Limb (tissue), 2 donors: Measurements from ENCODE around the gene SART3.
A peak's percentile ranks its signal among the peaks of the same experiment; 100 is the strongest.

ENCODE experiments used
- DNase-seq, 2 donors: peaks; one replicate each; pipeline ENCODE4 v3.0.0-alpha.2; 2016; ENCODE audit errors: extremely low spot score in 2 of 2

The SART3 gene

DNA sequence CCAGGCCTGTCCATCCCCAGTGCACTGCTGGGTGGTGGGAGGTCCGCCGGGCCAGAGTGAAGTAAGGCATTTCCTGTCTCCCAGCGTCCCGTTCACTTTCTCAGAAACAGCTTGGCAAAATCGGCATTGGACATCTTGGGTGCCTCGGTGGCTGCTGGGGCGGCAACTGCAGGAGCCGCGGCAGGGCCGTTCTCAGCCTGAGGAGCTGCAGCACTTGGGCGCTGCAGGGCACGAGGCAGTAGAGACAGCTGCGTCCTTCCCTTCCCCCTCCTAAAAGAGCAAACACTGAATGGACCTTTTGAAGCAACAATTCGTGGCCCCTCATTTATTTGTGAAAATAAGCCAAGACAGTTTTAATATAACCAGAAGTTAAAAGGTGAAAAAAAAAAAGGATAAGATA lies 37.6 kb downstream of the SART3 start:
- no peak for DNase-seq

GRCh38 chr12:108519558-108519957 lies 41.4 kb downstream of the SART3 start:
- no peak for DNase-seq

DNA sequence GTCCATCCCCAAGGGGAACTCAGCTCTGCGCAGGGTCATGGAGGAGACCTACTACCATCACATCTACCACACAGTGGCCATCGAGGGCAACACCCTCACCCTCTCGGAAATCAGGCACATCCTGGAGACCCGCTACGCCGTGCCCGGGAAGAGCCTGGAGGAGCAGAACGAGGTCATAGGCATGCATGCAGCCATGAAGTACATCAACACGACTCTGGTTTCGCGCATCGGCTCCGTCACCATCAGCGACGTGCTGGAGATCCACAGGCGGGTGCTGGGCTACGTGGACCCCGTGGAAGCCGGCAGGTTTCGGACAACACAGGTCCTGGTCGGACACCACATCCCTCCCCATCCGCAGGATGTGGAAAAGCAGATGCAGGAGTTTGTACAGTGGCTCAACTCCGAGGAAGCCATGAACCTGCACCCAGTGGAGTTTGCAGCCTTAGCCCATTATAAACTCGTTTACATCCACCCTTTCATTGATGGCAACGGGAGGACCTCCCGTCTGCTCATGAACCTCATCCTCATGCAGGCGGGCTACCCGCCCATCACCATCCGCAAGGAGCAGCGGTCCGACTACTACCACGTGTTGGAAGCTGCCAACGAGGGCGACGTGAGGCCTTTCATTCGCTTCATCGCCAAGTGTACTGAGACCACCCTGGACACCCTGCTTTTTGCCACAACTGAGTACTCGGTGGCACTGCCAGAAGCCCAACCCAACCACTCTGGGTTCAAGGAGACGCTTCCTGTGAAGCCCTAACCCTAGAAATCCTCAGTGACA lies 42.1 kb downstream of the SART3 start:
- DNase-seq: no peak

- no peak for DNase-seq
These were observed 42.8 kb downstream of the SART3 start for GRCh38 chr12:108518101-108518715.

- DNase-seq: no peak
These were observed 43.5 kb downstream of the SART3 start for GRCh38 chr12:108517288-108518100.

GRCh38 chr12:108516511-108517275 lies 44.3 kb downstream of the SART3 start:
- DNase-seq: no peak

DNA sequence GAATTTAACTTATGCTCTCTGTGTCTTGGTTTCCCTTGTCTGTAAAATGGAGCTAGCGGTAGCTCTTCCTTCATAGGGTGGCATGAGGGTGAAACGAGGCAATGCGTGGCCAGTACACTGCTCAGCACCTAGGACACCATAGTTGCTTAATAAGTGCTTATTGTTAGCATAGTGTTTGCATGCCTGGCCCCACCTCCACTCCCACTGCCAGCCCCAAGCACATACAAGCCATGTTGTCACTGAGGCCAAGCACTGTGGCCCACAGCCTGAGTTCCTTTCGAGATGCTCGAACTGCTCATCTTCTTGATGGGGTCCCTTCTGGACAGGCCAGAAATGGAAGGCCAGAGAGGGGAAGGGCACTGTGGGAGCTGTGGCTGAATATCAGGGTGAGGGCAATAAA lies 45.1 kb downstream of the SART3 start:
- DNase-seq: no peak

DNA sequence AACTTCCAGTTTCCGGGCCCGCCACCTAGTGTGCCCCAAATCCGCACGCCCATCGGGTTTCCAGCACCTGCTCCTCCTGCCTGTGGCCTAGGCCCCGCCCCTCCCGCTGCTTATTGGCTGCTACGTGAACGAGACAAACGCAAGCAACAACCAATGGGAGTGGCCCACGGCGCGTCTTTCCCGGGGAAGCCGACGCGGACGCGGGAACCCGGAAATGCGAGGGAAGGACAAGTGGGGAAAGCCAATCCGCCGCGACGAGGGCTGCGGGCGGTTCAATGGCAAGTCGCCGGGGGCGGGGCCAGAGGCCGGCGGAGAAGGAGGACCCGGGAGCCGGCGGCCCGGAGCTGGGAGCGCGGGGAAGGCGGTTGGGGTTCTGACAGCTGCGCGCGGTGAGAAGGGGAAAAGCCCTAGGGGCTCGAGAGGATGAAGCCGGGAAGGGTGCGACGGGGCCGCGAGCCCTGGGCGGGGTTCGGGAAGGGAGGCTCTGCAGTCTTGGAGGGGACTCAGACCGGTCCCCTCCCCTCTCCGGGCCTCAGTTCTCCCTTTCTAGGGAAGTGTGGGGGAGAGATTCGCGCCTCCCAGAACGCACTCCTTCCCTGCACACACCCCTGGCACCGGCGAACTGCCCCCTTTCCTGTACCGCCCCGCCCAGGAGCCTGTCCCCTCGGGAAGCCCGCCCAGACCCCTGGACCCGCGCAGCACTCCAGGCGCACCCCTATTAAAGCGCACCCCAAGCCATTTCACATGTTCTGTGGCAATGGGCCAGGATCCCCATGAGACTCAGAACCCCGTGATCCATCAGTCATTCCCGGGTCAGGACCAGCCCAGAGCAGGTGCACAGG lies 45.8 kb downstream of the SART3 start, which contains the start of gene FICD:
FICD (plus strand) TSS at position 305 of the 842 bp plus-strand sequence. CDS start 1,696 bp downstream, outside the sequence.
- peak; percentile 99 for DNase-seq

DNA sequence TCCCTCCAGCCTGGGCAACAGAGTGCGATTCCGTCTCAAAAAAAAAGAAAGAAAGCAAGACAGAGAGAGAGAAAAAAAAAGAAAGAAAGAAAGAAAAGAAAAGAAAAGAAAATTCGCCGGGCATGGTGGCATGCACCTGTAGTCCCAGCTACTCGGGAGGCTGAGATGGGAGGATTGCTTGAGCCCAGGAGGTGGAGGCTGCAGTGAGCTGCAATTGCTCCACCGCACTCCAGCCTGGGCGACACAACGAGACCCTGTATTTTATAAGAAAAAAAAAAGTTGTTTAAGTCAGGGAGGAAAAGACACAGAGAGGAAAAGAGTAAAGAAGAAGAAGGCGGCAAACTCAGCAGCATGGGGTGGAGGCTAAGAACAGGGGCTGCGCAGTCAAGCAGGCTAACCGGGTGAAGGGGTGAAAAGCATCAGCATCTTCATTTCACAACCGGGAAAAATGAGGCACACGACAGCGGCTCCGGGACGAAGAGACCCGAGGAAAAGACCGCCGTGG lies 46.5 kb downstream of the SART3 start:
- no peak for DNase-seq

DNA sequence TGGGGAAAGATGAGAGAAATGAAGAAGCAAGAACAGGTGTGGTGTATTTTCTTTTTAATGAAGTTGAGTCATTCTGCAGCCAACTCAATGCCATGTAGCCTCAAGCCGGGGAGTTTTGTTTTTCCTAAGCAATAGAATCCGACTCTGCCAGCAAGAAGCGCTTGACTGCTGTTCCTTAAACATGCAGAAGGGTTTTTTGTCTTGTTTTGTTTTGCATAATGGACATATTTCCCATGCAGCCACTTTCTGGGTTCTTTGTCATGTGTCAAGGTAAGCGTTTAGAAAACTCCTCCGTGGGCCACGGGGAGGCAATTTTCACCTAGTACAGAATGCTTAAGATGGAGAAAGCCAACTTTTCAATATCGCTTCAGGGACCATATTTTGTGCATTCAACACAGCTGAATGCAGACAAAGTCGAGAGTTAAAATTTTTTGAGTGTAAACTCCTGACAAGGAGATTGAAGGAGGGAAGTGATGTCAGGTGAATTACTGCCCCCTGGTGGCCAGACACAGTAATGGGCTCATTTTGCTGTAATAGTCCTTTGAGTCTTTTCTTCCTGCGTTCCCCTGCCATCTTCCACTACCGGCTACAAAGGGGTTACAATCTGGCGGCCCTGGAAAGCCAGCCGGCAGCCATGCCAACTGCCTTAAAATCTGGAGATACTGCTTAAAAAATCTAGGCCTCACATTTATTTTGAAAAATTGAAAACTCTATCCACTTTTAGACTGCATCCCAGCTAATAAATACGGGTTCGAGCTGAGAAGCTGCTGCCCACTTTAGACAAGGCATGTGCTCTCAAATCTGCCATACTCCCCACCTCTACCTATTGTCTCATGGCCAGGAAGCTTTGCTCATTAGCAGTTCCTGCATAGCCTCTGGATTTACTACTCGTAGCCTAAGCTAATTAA lies 49.1 kb downstream of the SART3 start:
- DNase-seq: peak; percentile 74 to 85

DNA sequence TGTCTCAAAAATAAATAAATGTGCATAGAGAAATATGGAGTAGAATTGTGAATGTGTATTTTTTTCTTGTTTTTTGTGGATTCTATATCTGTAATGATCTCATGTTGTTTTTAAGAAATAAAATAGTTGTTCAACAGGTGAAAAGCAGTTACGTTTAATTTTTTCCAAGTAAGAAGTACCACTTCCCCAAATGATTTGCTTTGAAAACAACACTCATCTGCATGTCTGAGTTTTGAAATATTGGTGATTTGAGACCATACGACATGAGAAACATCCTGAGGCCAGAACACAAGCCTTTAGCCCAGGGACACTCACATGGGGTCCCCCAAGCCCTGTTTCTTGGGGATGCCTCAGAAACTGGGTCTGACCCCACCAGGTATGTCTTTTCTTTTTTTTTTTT lies 50.1 kb downstream of the SART3 start:
- DNase-seq: no peak

DNA sequence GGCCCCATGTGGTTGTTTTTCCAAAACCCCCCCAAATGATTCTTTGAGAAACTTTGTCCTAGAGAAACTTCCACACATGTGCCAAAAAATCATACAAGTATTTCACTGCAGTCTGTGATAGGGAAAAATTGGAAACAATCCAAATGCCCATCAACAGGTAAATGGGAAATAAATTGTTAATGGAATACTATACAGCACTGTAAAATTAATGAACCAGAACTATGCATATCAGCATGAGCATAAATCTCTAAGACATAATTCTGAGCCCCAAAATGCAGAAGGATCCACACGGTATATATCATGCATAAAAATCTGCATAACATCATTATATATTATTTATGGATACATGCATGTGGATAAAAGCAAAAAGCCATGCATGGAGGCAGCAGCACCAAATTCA lies 51.2 kb downstream of the SART3 start:
- DNase-seq: no peak

DNA sequence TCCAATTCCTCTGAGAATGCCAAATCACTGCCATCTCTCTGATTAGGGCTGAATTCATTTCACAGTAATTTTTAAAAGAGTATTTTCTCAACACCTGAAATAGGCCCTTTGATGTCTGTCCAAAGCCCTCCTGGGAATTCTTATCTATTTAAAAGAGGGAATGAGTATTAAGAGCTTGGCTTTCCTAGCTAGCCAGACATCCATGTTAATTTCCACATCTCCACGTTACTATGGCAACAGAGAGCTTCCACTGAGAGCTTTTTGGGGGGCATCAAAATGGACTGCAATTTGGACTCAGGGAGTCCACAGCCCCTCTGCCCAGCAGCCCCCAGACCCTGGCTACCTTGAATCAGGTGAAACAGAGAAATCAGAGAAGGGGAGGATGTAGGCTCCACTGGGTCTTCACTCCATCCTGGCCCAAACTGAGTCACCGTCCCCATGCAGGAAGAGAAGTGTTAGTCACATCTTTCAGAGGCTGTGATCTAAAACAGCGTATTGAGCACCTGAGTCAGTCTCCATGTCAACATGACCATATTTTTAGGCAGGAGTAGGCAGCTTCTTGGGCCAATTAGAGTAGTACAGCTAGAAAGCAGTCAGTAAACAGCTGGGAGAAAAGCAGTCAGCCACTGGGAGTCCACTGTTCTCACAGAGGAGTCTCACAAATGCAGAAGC lies 52.9 kb downstream of the SART3 start:
- no peak for DNase-seq

DNA sequence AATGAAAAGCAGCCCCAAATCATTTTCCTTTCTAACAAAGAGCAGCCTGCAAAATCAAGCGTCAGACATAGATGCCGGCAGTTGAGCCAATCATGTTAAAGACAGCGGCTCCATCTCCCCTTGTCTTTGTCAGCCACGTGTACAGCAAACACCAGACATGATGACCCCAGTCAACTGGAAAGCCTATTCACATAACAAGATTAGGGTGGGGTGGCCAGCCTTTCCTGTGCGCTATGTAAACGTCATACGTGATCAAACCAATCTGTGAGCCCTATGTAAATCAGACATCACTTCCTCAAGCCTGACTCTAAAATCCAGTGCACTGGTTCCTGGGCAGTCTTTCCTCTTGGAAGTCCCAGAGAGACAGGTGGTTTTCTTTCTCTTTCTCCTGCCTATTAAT lies 55.8 kb downstream of the SART3 start:
- no peak for DNase-seq

- DNase-seq: no peak
These were observed 58.1 kb downstream of the SART3 start for GRCh38 chr12:108502922-108503321.

DNA sequence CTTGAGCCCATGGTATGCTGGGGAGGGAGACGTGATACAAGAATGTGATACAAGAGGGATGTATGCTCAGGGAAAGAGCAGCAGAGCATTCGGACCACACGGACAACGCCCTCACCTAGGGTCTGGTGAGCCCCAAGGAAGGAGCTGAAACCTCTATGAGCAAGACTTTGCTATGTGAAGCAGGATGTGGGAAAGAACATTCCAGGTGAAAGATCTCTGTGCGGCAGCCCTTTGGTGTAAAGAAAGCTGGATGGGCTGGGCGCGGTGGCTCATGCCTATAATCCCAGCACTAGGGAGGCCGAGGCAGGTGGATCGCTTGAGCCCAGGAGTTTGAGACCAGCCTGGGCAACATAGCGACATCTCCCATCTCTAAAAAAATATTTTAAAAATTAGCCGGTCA lies 62.8 kb downstream of the SART3 start:
- no peak for DNase-seq

- no peak for DNase-seq
These were observed 65.0 kb downstream of the SART3 start for GRCh38 chr12:108495823-108496579.

- DNase-seq: no peak
These were observed 65.9 kb downstream of the SART3 start for GRCh38 chr12:108495054-108495453.
